HG02852 (cell line): ENCODE data around the gene ID1.

Source experiments
- ATAC-seq: cut with Tn5 transposase; IDR thresholded peaks from one replicate; pipeline ENCODE4 v1.9.1; 2021; ENCODE audit warnings: mild to moderate bottlenecking, moderate library complexity; ENCODE audit not compliant: unreplicated experiment

Gene ID1, protein sequence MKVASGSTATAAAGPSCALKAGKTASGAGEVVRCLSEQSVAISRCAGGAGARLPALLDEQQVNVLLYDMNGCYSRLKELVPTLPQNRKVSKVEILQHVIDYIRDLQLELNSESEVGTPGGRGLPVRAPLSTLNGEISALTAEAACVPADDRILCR

GRCh38 chr20:31605031-31605901, at the start of gene ID1:
TSS of gene ID1 (plus strand) at chr20:31605289. CDS start at chr20:31605388, 99 bp downstream.
- ATAC-seq = peak; percentile 85

DNA sequence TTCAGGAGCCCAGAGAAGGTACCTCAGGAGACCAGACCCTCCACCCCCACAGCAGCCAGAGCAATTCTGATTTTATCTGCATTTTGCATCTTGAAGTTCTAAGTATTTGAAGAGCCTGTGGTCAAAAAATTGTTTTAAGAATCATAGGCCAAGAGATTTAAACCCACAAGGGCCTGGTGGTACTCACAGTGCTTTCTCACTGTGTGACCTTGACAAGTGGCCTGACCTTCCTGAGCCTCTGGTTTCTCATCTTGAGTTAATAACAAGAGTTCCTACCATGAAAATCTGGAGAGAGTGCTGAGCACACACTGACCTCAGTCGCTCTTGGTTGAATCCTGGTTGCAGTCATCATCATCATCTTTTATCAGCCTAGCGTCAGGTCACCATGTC, 45.4 kb upstream of the ID1 start:
- no peak for ATAC-seq

DNA sequence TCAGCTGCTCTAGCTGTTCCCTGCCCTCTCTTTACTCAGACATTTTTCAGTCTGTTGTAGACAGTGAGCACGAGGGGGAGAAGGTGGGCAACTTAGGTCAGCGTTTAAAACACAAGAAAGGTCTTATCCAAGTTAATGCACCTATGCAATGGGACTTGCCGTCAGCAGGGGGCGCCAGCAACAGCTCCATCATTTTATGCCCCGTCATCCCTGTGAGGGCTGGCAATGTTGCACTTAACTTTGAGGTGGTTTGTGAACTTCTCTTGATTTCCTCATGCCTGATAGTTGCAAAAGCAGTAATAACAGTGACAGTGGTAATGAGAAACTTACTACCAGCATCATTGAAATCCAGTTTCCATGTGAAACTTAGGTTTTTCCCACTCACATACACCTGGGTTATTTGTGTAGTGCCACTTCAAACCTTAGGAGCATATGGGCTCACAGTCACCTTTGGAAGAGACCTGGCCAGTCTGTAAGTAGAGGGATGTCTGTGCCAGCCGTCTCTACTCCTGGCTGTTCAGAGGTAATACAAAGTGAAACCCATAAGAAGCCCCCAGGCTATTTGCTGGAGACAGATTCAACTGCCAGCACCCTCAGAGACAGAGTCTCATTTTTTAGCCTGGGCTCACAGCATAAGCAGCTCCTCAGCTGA, 44.9 kb upstream of the ID1 start:
- no peak for ATAC-seq

DNA sequence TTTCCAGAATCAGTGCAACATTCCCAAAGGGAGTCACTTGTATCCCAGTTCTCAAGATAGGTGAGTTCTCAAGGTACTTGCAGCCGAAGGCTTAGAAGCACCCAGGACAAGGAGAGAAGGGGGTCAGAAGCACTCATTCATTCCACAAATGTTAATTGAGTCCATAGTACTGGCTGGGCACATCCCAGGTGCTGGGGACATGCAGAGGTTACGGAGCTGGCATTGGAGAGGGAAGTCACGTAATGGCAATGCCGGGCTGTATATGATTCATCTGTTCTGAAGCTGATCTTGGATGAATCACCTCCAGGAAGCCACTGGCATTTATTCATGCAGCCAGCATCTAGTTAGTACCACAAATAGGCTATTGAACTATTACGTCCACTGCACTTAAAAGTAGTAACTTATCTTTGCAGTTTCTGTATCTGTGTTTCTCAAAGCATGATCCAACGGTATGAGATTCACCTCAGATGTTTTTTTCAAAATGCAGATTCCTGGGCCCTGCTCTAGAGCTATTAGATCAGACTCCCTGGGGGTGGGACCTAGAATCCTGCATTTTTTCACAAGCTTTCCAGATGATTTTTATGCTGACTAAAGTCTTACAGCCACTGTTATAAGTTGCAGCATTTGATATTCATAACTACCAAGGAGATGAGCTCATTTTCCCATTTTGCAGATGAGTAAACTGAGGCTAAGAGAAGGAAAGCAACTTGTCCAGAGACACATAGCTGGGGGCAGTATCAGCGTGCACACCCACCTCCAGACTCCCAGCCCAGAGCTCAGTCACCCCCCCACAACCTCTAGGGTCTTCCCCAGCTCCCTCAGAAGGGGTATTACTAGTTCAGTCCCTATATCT, 44.1 kb upstream of the ID1 start:
- no peak for ATAC-seq

GRCh38 chr20:31562241-31562640, 42.8 kb upstream of the ID1 start:
- ATAC-seq = no peak

GRCh38 chr20:31564284-31564683, 40.8 kb upstream of the ID1 start:
- ATAC-seq = no peak

GRCh38 chr20:31565699-31566318, 39.3 kb upstream of the ID1 start:
- no peak for ATAC-seq

DNA sequence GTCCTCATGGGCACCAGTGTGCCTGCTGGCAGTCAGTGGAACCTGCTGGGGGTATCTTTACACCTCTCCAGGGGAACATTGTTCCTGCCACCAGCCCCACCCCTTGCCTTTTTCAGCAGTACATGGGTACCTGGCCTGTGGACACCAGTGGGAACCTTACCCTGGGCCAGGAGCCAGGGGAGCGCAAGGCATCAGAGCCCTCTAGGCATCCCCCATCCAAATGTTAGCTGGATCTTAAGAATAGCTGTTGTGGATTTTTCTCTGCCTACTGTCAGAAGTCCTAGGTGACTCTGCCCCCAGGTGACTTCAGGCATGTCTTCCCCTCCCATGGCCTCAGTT, 38.8 kb upstream of the ID1 start:
- ATAC-seq = no peak

GRCh38 chr20:31566658-31567379, 38.3 kb upstream of the ID1 start:
- ATAC-seq = no peak

- ATAC-seq = no peak
Measured at GRCh38 chr20:31567380-31567720, 37.7 kb upstream of the ID1 start.

DNA sequence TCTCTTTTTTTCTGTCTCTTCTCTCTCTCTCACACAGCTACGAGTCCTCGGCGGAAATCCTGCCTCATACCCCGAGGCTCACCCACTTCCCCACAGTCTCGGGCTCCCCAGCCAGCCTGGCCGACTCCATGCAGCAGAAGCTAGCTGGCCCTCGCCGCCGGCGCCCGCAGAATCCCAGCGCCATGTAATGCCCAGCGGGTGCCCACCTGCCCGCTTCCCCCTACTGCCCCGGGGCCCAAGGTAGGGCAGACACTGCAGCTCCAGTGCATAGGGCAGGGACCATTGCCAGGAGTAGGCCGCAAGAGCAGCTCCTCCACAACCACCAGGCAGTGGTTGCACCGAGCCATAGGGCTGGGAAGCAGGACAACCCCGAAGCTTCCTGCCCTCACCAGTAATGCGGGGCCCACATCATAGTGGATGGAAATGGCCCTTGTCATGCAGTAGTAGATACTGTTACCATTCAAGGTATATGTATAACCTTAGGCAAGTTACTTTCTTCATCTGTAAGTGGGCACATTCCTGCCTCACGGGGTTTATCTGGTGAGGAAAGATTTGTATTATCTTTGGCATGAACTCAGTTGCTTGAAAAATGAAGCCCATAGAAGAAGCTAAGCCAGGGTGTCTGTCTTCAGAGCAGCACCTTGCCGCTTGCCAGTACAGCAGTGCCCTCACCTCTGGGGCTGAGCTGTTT, 36.9 kb upstream of the ID1 start:
- ATAC-seq = no peak

DNA sequence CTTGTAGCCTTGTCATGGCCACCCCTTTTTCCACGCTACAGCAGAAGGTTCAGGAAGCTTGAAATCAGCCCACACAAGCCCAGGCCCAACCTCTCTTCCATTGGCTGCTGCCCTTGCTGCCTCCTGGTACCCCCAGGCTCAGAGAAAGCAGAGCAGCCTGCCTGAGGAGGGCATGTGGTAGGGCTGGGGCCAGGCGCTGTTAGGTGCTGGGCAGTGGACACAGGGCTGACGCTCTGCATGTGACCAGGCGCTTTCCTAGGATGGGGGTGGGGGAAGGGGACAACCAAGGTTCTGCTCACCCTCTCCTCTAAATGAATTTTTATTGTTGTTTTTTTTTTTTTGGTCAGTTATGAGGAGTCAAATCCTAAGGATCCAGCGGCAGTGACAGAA, 36.3 kb upstream of the ID1 start:
- no peak for ATAC-seq

DNA sequence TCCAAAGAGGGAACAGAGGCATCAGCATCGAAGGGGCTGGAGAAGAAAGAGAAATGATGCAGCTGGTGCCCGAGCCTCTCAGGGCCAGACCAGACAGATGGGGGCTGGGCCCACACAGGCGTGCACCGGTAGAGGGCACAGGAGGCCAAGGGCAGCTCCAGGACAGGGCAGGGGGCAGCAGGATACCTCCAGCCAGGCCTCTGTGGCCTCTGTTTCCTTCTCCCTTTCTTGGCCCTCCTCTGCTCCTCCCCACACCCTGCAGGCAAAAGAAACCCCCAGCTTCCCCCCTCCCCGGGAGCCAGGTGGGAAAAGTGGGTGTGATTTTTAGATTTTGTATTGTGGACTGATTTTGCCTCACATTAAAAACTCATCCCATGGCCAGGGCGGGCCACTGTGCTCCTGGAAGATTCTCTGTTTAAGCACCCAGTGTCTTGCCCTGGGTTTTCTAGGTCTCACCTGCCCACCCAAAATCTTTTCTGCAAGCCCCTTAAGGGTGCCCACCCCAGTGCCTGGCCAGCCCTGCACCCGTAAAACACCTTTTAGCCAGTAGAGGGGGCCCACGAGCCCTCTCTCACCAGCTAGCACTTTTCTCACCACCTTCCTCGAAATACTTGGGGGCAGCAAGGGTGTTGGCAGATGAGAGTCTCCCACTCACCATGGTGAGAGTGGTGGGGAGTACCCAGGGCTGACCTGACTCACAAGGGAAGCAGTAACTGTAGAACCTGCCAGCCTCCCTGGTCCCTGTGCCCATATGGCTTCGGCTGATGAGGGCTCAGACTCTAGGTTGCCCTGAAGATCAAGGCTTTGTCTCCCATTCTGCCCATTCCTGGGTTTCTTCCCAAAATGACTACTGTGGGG, 35.7 kb upstream of the ID1 start:
- no peak for ATAC-seq

- ATAC-seq = no peak
Measured at GRCh38 chr20:31570021-31570463, 35.0 kb upstream of the ID1 start.

- no peak for ATAC-seq
Measured at GRCh38 chr20:31570735-31571617, 34.1 kb upstream of the ID1 start.

DNA sequence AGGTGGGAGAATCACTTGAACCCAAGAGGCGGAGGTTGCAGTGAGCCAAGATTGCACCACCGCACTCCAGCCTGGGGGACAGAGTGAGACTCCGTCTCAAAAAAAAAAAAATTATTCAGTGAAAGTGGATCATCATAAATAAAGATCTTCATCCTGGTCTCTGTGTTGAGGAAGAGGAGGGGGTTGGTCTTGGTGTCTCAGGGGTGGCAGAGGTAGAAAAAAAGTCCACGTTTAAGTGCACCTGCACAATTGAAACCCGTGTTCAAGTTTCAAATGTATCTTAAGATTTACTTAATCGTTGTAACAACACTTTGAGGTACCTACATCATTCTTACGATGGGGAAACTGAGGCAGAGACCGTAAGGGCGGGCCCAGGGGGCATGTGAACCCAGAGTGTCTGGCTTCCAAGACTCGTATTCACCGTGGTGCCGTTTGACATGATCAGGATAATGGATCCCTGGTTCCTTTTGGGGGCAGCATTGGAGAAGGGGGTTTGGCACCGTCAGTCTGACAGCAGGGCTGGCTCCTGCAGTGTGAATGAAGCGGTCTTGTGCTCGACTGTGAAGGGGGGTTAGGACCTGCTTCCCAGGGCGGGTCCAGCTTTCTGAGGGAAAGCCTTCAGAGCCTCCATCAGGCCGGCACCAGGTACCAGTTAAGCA, 32.9 kb upstream of the ID1 start:
- peak; percentile 1 for ATAC-seq
